Liver (tissue), 9 donors: ENCODE measurements around the gene DBH. TPM values are rescaled to one million over a fixed set of nuclear protein-coding genes. Genes with fewer than 3 reads are reported as not detected.

Experiments
- DNase-seq: peaks from one replicate; pipeline ENCODE4 v3.0.0-alpha.2; 2017; ENCODE audit warnings: low spot score
- H3K27ac ChIP-seq, 2 donors: one replicate each; pipeline ENCODE4 v1.7.0; 2013; ENCODE audit warnings: inconsistent platforms in 2 of 2, low read length in 2 of 2, control low read depth in 1 of 2, low read depth in 1 of 2, mild to moderate bottlenecking in 1 of 2
- H3K27me3 ChIP-seq, 4 donors: one replicate each; pipeline versions ENCODE4 v1.6.1 to v1.7.0; 2013; ENCODE audit warnings: low read length in 3 of 4, inconsistent platforms in 1 of 4, mild to moderate bottlenecking in 1 of 4, moderate library complexity in 1 of 4; ENCODE audit not compliant: control insufficient read depth in 4 of 4, insufficient read depth in 4 of 4
- H3K36me3 ChIP-seq, 4 donors: one replicate each; pipeline versions ENCODE4 v1.6.1 to v1.7.0; 2013; ENCODE audit warnings: low read length in 3 of 4, mild to moderate bottlenecking in 3 of 4, low read depth in 1 of 4, moderate library complexity in 1 of 4; ENCODE audit not compliant: control insufficient read depth in 4 of 4, insufficient read depth in 3 of 4
- H3K4me1 ChIP-seq, 4 donors: one replicate each; pipeline versions ENCODE4 v1.6.1 to v1.7.0; 2013; ENCODE audit warnings: low read length in 3 of 4, mild to moderate bottlenecking in 3 of 4, moderate library complexity in 1 of 4; ENCODE audit not compliant: control insufficient read depth in 4 of 4, insufficient read depth in 4 of 4
- H3K4me3 ChIP-seq, 3 donors: one replicate each; pipeline versions ENCODE4 v1.6.1 to v1.7.0; 2013; ENCODE audit warnings: low read length in 3 of 3, control low read depth in 1 of 3, low read depth in 1 of 3, mild to moderate bottlenecking in 1 of 3
- H3K9ac ChIP-seq, 2 donors: one replicate each; pipeline ENCODE4 v1.7.0; 2013; ENCODE audit warnings: low read length in 2 of 2, mild to moderate bottlenecking in 2 of 2, moderate library complexity in 2 of 2, control low read depth in 1 of 2, low read depth in 1 of 2
- H3K9me3 ChIP-seq, 4 donors: one replicate each; pipeline versions ENCODE4 v1.6.1 to v1.7.0; 2013; ENCODE audit warnings: low read length in 3 of 4; ENCODE audit not compliant: control insufficient read depth in 4 of 4
- ATF3 ChIP-seq: IDR thresholded peaks from 2 replicates; pipeline ENCODE4 v1.6.1; 2016; ENCODE audit warnings: antibody characterized with exemption
- CTCF ChIP-seq: fragments of 150-350 bp; IDR thresholded peaks from 2 replicates; pipeline ENCODE4 v1.5.1; 2017; ENCODE audit warnings: improper control_type of control experiment, low read depth, low read length; ENCODE audit not compliant: missing input control
- EGR1 ChIP-seq, 2 donors: IDR thresholded peaks; 2 replicates each; pipeline ENCODE4 v1.6.1; 2016 to 2018; ENCODE audit warnings: antibody characterized with exemption in 2 of 2, low read depth in 2 of 2
- FOXA1 ChIP-seq: IDR thresholded peaks from 2 replicates; pipeline ENCODE4 v1.6.1; 2016; ENCODE audit warnings: antibody characterized with exemption
- FOXA2 ChIP-seq: IDR thresholded peaks from 2 replicates; pipeline ENCODE4 v1.6.1; 2016; ENCODE audit warnings: antibody characterized with exemption
- GABPA ChIP-seq, 2 donors: IDR thresholded peaks in 1 of 2; conservative IDR thresholded peaks in 1 of 2; 2 replicates each; pipeline ENCODE4 v1.6.1; 2016; ENCODE audit warnings: antibody characterized with exemption in 2 of 2, mild to moderate bottlenecking in 1 of 2, moderate library complexity in 1 of 2
- HNF4A ChIP-seq, 2 donors: conservative IDR thresholded peaks; 2 replicates each; pipeline ENCODE4 v1.6.1; 2016; ENCODE audit warnings: antibody characterized with exemption in 2 of 2, mild to moderate bottlenecking in 2 of 2
- HNF4G ChIP-seq: IDR thresholded peaks from 2 replicates; pipeline ENCODE4 v1.6.1; 2016; ENCODE audit warnings: antibody characterized with exemption
- JUND ChIP-seq, 2 donors: IDR thresholded peaks; 2 replicates each; pipeline ENCODE4 v1.6.1; 2016; ENCODE audit warnings: antibody characterized with exemption in 2 of 2
- MAX ChIP-seq: IDR thresholded peaks from 2 replicates; pipeline ENCODE4 v1.6.1; 2016; ENCODE audit warnings: antibody characterized with exemption
- NR2F2 ChIP-seq: IDR thresholded peaks from 2 replicates; pipeline ENCODE4 v1.6.1; 2016; ENCODE audit warnings: antibody characterized with exemption
- RAD21 ChIP-seq, 2 donors: IDR thresholded peaks; 2 replicates each; pipeline ENCODE4 v1.6.1; 2016; ENCODE audit warnings: antibody characterized with exemption in 2 of 2, mild to moderate bottlenecking in 2 of 2
- REST ChIP-seq: IDR thresholded peaks from 2 replicates; pipeline ENCODE4 v1.6.1; 2016; ENCODE audit warnings: antibody characterized with exemption, mild to moderate bottlenecking
- RXRA ChIP-seq, 2 donors: IDR thresholded peaks; 2 replicates each; pipeline ENCODE4 v1.6.1; 2017 to 2018; ENCODE audit warnings: antibody characterized with exemption in 2 of 2, mild to moderate bottlenecking in 1 of 2
- SP1 ChIP-seq: IDR thresholded peaks from 2 replicates; pipeline ENCODE4 v1.6.1; 2018; ENCODE audit warnings: antibody characterized with exemption, mild to moderate bottlenecking
- TAF1 ChIP-seq: conservative IDR thresholded peaks from 2 replicates; pipeline ENCODE4 v1.6.1; 2016; ENCODE audit warnings: antibody characterized with exemption, mild to moderate bottlenecking
- YY1 ChIP-seq: IDR thresholded peaks from 2 replicates; pipeline ENCODE4 v1.6.1; 2016; ENCODE audit warnings: antibody characterized with exemption, mild to moderate bottlenecking
- ZBTB33 ChIP-seq: IDR thresholded peaks from 2 replicates; pipeline ENCODE4 v1.6.1; 2016; ENCODE audit warnings: antibody characterized with exemption
- WGBS: extraction: QIAGEN DNeasy Blood & Tissue Kit; methylation state at CpG from one replicate; pipeline ENCODE4 v1.1.7; 2013; 5-methylcytosine and 5-hydroxymethylcytosine counted together
- polyA plus RNA-seq, 2 donors: library from polyadenylated mRNA; stranded (reverse) in 1 of 2; unstranded in 1 of 2; fragments of 200-250 nt in 1 of 2; fragments of >200 nt in 1 of 2; fragmentation: Nextera tagmentation in 1 of 2; extraction: Ambion mirVana in 1 of 2; gene quantifications; one replicate each; pipeline versions ENCODE4 v1.2.1 to v1.2.3, GENCODE V29; 2013 to 2015
- total RNA-seq, 2 donors: library from RNA; depleted of rRNA; stranded (reverse); fragments of >200 nt; gene quantifications; one replicate each; pipeline ENCODE4 v1.2.3, GENCODE V29; 2014
- donor health status: healthy.
- donor health status: healthy.
- donor health status: healthy.
- donor health status: healthy.
- donor health status: healthy.

Gene DBH
- total and polyA plus RNA-seq, 4 donors, result 0.37 to 21.2 (median 2.5) TPM

- TF ChIP-seq ATF3 (no peak), EGR1 (IDR thresholded peaks at IDR 0.05; ENCODE audit: low read depth in 2 of 2) (no peak), FOXA1 (no peak), CTCF (no peak), HNF4A (conservative IDR thresholded peaks at IDR 0.05) (no peak), RXRA (IDR thresholded peaks at IDR 0.05) (no peak), RAD21 (IDR thresholded peaks at IDR 0.05) (no peak), FOXA2 (no peak), REST (no peak), MAX (no peak), NR2F2 (no peak), JUND (IDR thresholded peaks at IDR 0.05) (no peak), ZBTB33 (no peak), HNF4G (no peak), YY1 (no peak), TAF1 (no peak), GABPA (IDR thresholded peaks at IDR 0.05 in 1 of 2, conservative IDR thresholded peaks at IDR 0.05 in 1 of 2) (no peak), SP1 (no peak)
- H3K9ac ChIP-seq, result no peak overlapping the region
- 85% methylated on average over 7 of the region's 7 CpGs for WGBS
- H3K4me3 ChIP-seq, result no peak overlapping the region
- H3K4me1 ChIP-seq, result no peaks in the 10 kb centered on the region
- H3K36me3 ChIP-seq, result no peaks in the 10 kb centered on the region
- no peaks in the 10 kb centered on the region for H3K27me3 ChIP-seq
- no peak for DNase-seq
- no peaks in the 10 kb centered on the region for H3K9me3 ChIP-seq
- H3K27ac ChIP-seq, result no peak overlapping the region
These were observed 13.0 kb downstream of the DBH start for GRCh38 chr9:133649194-133649593.
